Choroid plexus epithelial cell (primary cell): ENCODE results near the gene PCMT1.
"Not testable (repeated sequence)": the region's sequence is repeated elsewhere in the genome, so short reads cannot be mapped to it uniquely, and the experiment has no call there.

Experiments used
- DNase-seq: peaks from one replicate; pipeline ENCODE4 v3.0.0-alpha.2; 2010; ENCODE audit warnings: low read depth
- H3K4me3 ChIP-seq: 2 replicates; pipeline ENCODE4 v1.5.1; 2011; ENCODE audit warnings: low read depth, mild to moderate bottlenecking, control low read depth, low read length, moderate library complexity
- TF ChIP-seq, protein P1 (sequence below): conservative IDR thresholded peaks from 2 replicates; pipeline ENCODE4 v1.5.1; 2011; ENCODE audit warnings: low read depth, mild to moderate bottlenecking, control low read depth, inconsistent platforms, low read length, moderate library complexity

Gene PCMT1

GRCh38 chr6:149845549-149845948, 96.0 kb downstream of the PCMT1 start:
- TF ChIP-seq, protein P1, sequence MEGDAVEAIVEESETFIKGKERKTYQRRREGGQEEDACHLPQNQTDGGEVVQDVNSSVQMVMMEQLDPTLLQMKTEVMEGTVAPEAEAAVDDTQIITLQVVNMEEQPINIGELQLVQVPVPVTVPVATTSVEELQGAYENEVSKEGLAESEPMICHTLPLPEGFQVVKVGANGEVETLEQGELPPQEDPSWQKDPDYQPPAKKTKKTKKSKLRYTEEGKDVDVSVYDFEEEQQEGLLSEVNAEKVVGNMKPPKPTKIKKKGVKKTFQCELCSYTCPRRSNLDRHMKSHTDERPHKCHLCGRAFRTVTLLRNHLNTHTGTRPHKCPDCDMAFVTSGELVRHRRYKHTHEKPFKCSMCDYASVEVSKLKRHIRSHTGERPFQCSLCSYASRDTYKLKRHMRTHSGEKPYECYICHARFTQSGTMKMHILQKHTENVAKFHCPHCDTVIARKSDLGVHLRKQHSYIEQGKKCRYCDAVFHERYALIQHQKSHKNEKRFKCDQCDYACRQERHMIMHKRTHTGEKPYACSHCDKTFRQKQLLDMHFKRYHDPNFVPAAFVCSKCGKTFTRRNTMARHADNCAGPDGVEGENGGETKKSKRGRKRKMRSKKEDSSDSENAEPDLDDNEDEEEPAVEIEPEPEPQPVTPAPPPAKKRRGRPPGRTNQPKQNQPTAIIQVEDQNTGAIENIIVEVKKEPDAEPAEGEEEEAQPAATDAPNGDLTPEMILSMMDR, result no peak
- no peak for DNase-seq
- no peak overlapping the region for H3K4me3 ChIP-seq

DNA sequence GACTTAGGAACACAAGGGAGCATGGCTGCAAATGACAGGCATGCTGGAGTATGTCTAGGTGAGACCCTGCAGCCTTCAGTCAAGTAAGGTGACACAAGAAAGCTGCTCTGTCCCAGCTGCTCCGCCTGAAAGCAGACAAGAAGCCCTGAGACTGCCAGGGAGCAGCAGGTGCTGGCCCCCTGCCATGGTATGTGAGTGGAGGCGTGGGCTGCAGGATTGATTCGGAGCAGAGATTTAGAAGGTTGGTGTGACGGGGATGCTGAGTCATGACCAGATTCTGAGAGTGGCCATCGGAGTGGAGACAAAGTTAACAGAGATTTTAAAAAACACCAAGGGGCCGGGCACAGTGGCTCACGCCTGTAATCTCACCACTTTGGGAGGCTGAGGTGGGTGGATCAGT, 96.8 kb downstream of the PCMT1 start:
- TF ChIP-seq, protein P1, result no peak
- H3K4me3 ChIP-seq, result no peak overlapping the region
- DNase-seq, result peak; percentile 91

DNA sequence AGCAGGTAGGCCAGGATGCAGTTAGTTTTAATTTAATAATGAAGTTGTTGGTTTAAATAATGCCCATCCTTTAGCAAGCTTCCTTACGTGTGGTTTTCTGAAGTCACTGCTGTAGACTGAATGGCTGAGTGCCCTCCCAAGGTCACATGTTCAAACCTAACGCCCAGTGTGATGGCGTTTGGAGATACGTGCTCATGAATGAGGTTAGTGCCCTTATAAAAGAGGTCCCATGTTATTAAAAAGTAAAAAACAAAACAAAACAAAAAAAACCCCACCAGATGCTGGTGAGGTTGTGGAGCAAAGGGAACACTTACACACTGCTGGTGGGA, 98.4 kb downstream of the PCMT1 start:
- DNase-seq, result peak; percentile 74
- no peak overlapping the region for H3K4me3 ChIP-seq
- TF ChIP-seq, protein P1, result no peak

DNA sequence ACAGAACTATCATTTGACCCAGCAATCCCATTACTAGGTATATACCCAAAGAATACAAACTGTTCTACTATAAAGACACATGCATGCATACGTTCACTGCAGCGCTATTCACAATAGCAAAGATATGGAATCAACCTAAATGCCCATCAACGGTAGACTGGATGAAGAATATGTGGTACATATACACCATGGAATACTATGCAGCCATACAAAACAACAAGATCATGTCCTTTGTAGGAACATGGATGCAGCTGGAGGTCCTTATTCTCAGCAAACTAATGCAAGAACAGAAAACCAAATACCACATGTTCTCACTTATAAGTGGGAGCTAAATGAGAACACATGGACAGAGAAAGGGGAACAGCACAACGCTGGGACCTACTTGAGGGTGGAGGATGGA, 98.8 kb downstream of the PCMT1 start:
- H3K4me3 ChIP-seq, DNase-seq: not testable (repeated sequence)

GRCh38 chr6:149851461-149852110, 102.0 kb downstream of the PCMT1 start:
- TF ChIP-seq, protein P1, result no peak
- peak; percentile 68 for DNase-seq
- H3K4me3 ChIP-seq, result no peak overlapping the region

DNA sequence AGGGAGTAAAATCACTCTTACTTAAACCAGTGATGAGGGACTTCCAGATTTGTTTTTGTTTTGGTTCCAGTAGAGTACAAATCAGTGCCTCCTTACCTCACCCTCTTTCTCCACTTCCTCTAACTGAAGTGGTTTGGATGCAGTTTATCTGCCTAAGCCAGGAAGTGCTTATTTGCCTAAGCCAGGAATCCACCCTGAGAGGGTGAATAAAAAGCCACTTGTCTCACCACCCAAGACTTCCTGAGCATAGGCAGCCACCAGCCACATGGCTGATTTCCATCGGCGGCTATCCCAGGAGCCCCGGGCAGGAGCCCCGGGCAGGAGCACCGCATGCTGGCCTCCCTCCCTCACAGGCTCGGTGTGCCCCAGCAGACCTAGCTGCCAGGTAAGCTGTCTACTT, 102.6 kb downstream of the PCMT1 start:
- H3K4me3 ChIP-seq, result no peak overlapping the region
- TF ChIP-seq, protein P1, result no peak
- DNase-seq, result peak; percentile 74

- DNase-seq, result no peak
- H3K4me3 ChIP-seq, result no peak overlapping the region
- TF ChIP-seq, protein P1, result no peak
These were observed 103.3 kb downstream of the PCMT1 start for GRCh38 chr6:149852881-149853280.

- DNase-seq, H3K4me3 ChIP-seq: not testable (repeated sequence)
These were observed 104.5 kb downstream of the PCMT1 start for GRCh38 chr6:149854017-149854416.
